K562 (cell line): ENCODE results near the gene ACOT13.

Experiments used
- ADNP ChIP-seq: fragments of 200-800 bp; sonication (Bioruptor generic); IDR thresholded peaks from 2 replicates; pipeline ENCODE4 v1.6.1; 2016; ENCODE audit warnings: missing genetic modification characterization, missing compliant biosample characterization
- RBM22 ChIP-seq: fragments of 200-400 bp; formaldehyde crosslinking; IDR thresholded peaks from 2 replicates; pipeline ENCODE4 v1.6.1; 2018; ENCODE audit warnings: low read length, low read depth; ENCODE audit not compliant: poor library complexity, severe bottlenecking
- SPI1 ChIP-seq: IDR thresholded peaks from 2 replicates; pipeline ENCODE4 v1.6.1; 2011; ENCODE audit warnings: low read depth, low read length, control low read depth, borderline replicate concordance

- no peak for TF ChIP-seq RBM22
- no peak for TF ChIP-seq SPI1
- no peak for TF ChIP-seq ADNP (tag)
These were observed 23.0 kb upstream of the ACOT13 start for GRCh38 chr6:24643920-24644319.
